Stimulated activated CD4-positive, alpha-beta T cell treated with anti-CD3 and anti-CD28 coated beads, Interleukin-15, amount 100 ng/mL, for 1 hour (primary cell): ENCODE data around the gene FBXL17.

ENCODE experiments used
- DNase-seq, 2 donors: peaks; one replicate each; pipeline ENCODE4 v3.0.0-alpha.2; 2020; ENCODE audit warnings: low read depth in 1 of 2, low spot score in 1 of 2

The FBXL17 gene

GRCh38 chr5:107958861-107959260 lies 423.0 kb downstream of the FBXL17 start:
- DNase-seq: no peak

- no peak for DNase-seq
These were observed 423.5 kb downstream of the FBXL17 start for GRCh38 chr5:107958432-107958831.

GRCh38 chr5:107957051-107957450 lies 424.8 kb downstream of the FBXL17 start:
- no peak for DNase-seq

DNA sequence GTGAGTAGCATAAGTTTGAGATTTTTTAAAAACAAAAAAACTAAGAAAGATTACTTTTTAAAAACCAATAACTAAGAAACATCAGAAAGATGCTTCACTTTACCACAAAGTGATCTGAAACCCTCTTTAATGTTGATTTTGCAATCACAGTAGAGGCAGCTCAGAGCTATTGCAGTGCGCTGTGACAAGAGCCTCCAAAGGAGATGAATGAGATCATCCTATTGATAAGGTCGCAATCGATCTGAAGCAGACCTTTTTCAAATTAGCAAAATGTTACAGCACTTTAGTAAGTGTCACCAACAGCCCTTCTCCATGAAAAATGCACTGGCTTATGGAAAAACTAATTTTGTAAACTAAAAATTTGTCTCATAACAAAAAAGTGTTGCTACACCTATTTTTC lies 426.6 kb downstream of the FBXL17 start:
- DNase-seq: no peak

- DNase-seq: no peak
These were observed 427.6 kb downstream of the FBXL17 start for GRCh38 chr5:107954254-107954653.

DNA sequence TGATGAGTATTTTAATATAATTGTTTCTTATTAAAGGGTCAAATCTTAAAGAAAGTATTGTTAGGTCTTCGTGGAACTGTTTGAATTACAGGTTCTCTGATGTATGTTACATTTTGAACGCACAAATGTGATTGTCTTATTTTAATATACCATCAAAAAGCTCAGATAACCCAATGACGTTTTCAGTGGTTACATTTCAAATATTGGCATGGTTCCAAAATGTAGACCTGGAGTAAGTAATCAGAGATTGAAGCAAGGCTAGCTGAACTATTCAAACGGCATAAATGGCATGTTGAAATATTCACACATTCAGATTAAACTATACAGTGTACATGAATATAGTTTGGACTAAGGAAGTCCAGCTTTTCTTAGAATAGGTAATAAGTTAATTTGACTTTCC lies 429.4 kb downstream of the FBXL17 start:
- DNase-seq: no peak

- DNase-seq: no peak
These were observed 430.6 kb downstream of the FBXL17 start for GRCh38 chr5:107951309-107951708.

- no peak for DNase-seq
These were observed 431.1 kb downstream of the FBXL17 start for GRCh38 chr5:107950776-107951175.

DNA sequence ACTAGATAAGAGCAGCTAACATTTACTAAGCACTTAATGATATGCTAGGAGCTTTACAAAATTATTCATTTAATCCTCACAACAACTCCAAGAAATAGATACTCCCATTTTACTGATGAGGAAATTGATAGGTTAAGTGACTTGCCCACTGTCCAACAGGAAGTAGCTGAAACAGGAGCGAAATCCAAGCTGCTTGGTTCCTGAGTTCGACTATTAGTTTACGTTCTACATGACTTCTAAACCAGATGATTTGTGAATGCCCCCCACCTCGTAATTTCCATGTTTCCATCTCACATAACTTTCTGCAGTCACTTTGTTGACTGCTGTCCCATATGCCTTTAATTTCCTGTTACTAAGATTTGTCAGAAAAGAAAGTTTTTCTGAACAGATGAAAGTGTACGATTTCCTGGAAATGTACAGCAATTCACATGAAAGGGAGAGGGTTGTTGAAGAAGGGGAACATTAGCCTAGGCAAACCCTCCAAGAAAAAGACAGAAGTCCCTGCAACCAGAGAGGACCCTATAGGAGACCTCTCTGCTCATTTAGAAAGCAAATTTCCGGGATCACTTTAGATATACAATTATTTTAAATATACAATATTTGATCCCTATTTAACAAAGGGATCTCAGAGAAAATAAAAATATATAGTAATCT lies 432.1 kb downstream of the FBXL17 start:
- DNase-seq: no peak

GRCh38 chr5:107948377-107948776 lies 433.5 kb downstream of the FBXL17 start:
- DNase-seq: no peak

- no peak for DNase-seq
These were observed 436.8 kb downstream of the FBXL17 start for GRCh38 chr5:107945061-107945460.

DNA sequence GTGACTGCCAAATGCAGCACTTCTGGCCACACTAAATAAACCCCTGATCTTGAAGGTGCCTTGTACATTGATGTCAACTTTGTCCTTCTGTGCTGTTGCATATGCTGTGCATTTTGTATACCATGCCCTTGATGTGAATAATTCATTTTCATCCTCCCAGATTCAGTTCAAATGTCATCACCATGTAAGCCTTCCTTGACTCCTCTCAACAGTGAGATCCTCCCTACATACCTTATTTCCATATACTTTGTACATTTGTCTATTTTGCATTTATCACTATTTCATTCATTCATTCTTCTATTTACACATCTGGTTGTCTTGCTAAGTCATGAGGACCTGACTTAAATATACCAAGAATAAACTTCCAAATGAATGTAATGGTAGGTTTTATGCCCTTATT lies 438.0 kb downstream of the FBXL17 start:
- DNase-seq: no peak

DNA sequence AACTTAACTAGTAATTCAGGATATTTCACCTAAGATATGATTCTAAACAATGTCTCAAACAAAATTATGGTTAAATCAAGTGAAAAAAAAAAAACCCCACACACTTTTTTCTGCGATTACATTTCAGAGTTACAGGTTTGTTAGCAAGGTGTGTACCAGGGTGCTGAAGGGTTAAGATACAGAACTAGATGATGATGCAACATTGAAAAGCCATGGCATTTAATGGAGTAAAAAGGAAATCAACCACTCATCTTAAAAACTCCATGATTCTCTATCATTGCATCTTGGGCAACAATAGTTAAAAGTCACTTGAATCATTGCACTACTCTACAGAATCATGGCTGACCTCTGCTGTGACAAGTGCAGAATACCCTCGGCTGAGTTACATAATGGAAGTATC lies 440.9 kb downstream of the FBXL17 start:
- DNase-seq: no peak

- no peak for DNase-seq
These were observed 444.1 kb downstream of the FBXL17 start for GRCh38 chr5:107937651-107938355.

- no peak for DNase-seq
These were observed 444.7 kb downstream of the FBXL17 start for GRCh38 chr5:107937204-107937603.

GRCh38 chr5:107936515-107936914 lies 445.4 kb downstream of the FBXL17 start:
- DNase-seq: no peak

DNA sequence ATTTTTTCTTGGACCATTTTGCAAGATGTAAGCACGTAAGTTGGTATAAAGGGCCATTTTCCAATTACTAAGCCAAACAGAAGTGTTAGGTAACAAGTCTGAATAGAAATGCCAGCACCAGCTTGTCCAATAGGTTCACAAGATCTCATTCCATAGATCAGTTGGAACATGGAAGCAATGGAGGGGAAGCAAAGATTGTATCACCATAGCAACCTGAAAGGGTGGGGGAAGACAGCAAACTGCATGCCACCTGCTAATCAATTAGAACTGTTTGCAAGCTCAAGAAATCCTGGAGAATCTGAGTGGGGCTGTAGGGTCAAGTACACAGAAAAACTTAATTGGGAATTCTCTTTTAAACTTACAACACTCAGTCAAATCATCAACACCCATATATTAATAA lies 446.3 kb downstream of the FBXL17 start:
- DNase-seq: no peak

- no peak for DNase-seq
These were observed 448.6 kb downstream of the FBXL17 start for GRCh38 chr5:107933326-107933725.

- no peak for DNase-seq
These were observed 451.0 kb downstream of the FBXL17 start for GRCh38 chr5:107930891-107931290.

DNA sequence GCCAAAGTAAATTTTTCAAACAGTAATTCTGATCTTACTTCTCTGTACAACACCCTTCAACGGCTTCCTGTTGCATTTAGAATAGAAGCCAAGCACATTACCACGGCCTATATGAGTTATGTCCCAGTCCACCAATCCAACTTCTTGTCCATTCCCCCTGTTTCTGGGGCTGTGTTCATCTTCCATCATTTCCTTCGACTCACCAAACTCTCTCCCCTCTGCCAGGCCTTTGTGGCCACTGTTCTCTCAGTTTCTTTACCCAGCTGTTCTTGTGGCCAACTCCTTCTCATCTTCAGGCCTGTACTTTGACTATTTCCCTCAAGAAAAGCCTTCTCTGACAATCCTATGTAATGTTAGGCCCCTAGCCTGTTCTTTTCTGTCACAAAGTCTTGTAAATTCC lies 451.8 kb downstream of the FBXL17 start:
- no peak for DNase-seq

GRCh38 chr5:107929080-107929479 lies 452.8 kb downstream of the FBXL17 start:
- DNase-seq: no peak

DNA sequence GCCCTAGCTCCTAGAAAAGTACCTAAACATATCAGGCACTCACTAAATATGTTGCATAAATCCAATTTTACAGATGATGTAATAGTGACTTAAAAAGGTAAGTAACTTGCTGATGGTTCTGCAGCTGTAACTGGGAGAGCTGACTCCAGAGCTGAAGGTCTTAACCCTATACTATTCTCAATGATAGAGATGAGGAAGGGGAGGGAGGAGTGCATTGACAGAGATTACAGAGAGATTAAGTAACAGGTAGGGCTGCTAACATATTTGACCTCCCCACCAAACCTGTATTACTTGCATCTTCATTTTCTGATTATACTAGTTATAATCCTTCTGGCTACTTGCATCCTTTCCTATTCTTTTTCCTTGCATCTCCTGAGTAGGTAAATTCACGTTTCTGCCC lies 455.8 kb downstream of the FBXL17 start:
- DNase-seq: no peak

GRCh38 chr5:107925200-107925599 lies 456.7 kb downstream of the FBXL17 start:
- no peak for DNase-seq
